ENCODE data around the gene IRX4.

IRX4 gene

GRCh38 chr5:1857256-1857600, 25.5 kb downstream of the IRX4 start:
- no peak for ATAC-seq
- no peak for TF ChIP-seq CREB5 (CRISPR knock-in tag; IDR thresholded peaks at IDR 0.05; ENCODE audit: low read depth)
- TF ChIP-seq OSR1 (CRISPR knock-in tag; IDR thresholded peaks at IDR 0.05): no peak
- no peak for TF ChIP-seq ISL1 (CRISPR knock-in tag; IDR thresholded peaks at IDR 0.05)
- TF ChIP-seq TOX (CRISPR knock-in tag; IDR thresholded peaks at IDR 0.05; ENCODE audit: borderline replicate concordance): no peak
- no peak for TF ChIP-seq ARNTL (CRISPR knock-in tag; IDR thresholded peaks at IDR 0.05; ENCODE audit: borderline replicate concordance, low read depth)
- TF ChIP-seq ZFP30 (CRISPR knock-in tag; IDR thresholded peaks at IDR 0.05): no peak
- TF ChIP-seq TSHZ2 (CRISPR knock-in tag; IDR thresholded peaks at IDR 0.05): no peak
- TF ChIP-seq ZNF70 (CRISPR knock-in tag; IDR thresholded peaks at IDR 0.05): no peak
- TF ChIP-seq POU6F1 (CRISPR knock-in tag; IDR thresholded peaks at IDR 0.05; ENCODE audit: borderline replicate concordance, low read depth): no peak
- TF ChIP-seq SNAI2 (CRISPR knock-in tag; IDR thresholded peaks at IDR 0.05): no peak
- TF ChIP-seq CSDC2 (CRISPR knock-in tag; IDR thresholded peaks at IDR 0.05): no peak

GRCh38 chr5:1856596-1857255, 26.0 kb downstream of the IRX4 start:
- TF ChIP-seq ESRRG (CRISPR knock-in tag; IDR thresholded peaks at IDR 0.05): no peak
- TF ChIP-seq RARB (CRISPR knock-in tag; IDR thresholded peaks at IDR 0.05): no peak
- no peak for TF ChIP-seq CSDC2 (CRISPR knock-in tag; IDR thresholded peaks at IDR 0.05)
- no peak for TF ChIP-seq PATZ1 (CRISPR knock-in tag; IDR thresholded peaks at IDR 0.05; ENCODE audit: borderline replicate concordance)
- no peak for TF ChIP-seq POU6F1 (CRISPR knock-in tag; IDR thresholded peaks at IDR 0.05; ENCODE audit: borderline replicate concordance, low read depth)
- TF ChIP-seq ZNF8 (CRISPR knock-in tag; IDR thresholded peaks at IDR 0.05): no peak
- TF ChIP-seq ARNTL (CRISPR knock-in tag; IDR thresholded peaks at IDR 0.05; ENCODE audit: borderline replicate concordance, low read depth): no peak
- TF ChIP-seq ZFP30 (CRISPR knock-in tag; IDR thresholded peaks at IDR 0.05): no peak
- TF ChIP-seq TSHZ2 (CRISPR knock-in tag; IDR thresholded peaks at IDR 0.05): no peak
- no peak for TF ChIP-seq ZC3H10 (CRISPR knock-in tag; IDR thresholded peaks at IDR 0.05)
- TF ChIP-seq PPARA (CRISPR knock-in tag; IDR thresholded peaks at IDR 0.05; ENCODE audit: borderline replicate concordance): no peak
- TF ChIP-seq OSR1 (CRISPR knock-in tag; IDR thresholded peaks at IDR 0.05): no peak
- TF ChIP-seq TOX (CRISPR knock-in tag; IDR thresholded peaks at IDR 0.05; ENCODE audit: borderline replicate concordance): no peak
- TF ChIP-seq TCF4 (CRISPR knock-in tag; IDR thresholded peaks at IDR 0.05; ENCODE audit: borderline replicate concordance): no peak
- no peak for TF ChIP-seq BACH2 (CRISPR knock-in tag; IDR thresholded peaks at IDR 0.05; ENCODE audit: borderline replicate concordance)
- TF ChIP-seq SNAI2 (CRISPR knock-in tag; IDR thresholded peaks at IDR 0.05): no peak
- no peak for TF ChIP-seq CSRNP3 (CRISPR knock-in tag; IDR thresholded peaks at IDR 0.05)
- ATAC-seq: no peak
